Caco-2 (cell line): ENCODE results near the gene R3HDM2. TPM values are rescaled to one million over a fixed set of nuclear protein-coding genes. Genes with fewer than 3 reads are reported as not detected.

Experiments used
- BruUV-seq: library from RNA; stranded (reverse); fragments of 400-500 nt; replicated peaks from 2 replicates; lab custom pipeline; 2021; lab: Mats Ljungman, UMichigan
- CTCF ChIA-PET: fragments of 300-600 bp; sonication (Branson Sonifier 250); formaldehyde crosslinking; loops from one replicate; lab custom pipeline; 2022; ENCODE audit warnings: antibody characterized with exemption; lab: Charles Lee
- POLR2A ChIA-PET: fragments of 300-600 bp; sonication (Branson Sonifier 250); formaldehyde crosslinking; loops from one replicate; lab custom pipeline; 2022; ENCODE audit warnings: antibody characterized with exemption; lab: Charles Lee
- DNase-seq, 2 experiments: peaks; one replicate each; pipeline versions ENCODE4 v3.0.0 to v3.0.0-alpha.2; 2020 to 2022
- H3K27me3 ChIP-seq: replicated peaks from 2 replicates; pipeline ENCODE4 v1.6.0; 2011; ENCODE audit warnings: low read length; ENCODE audit not compliant: control insufficient read depth, insufficient read depth
- H3K36me3 ChIP-seq: 2 replicates; pipeline ENCODE4 v1.5.1; 2011; ENCODE audit warnings: low read length; ENCODE audit not compliant: control insufficient read depth, insufficient read depth
- H3K4me1 ChIP-seq: fragments of 250-450 bp; sonication (Bioruptor Pico); 2 replicates; pipeline ENCODE4 v1.5.1; 2020; ENCODE audit warnings: mild to moderate bottlenecking
- H3K4me3 ChIP-seq: 2 replicates; pipeline ENCODE4 v1.5.1; 2011; ENCODE audit warnings: low read depth, mild to moderate bottlenecking, control low read depth, low read length
- H3K9me3 ChIP-seq: fragments of 250-450 bp; sonication (Bioruptor Pico); 2 replicates; pipeline ENCODE4 v1.5.1; 2020; ENCODE audit warnings: mild to moderate bottlenecking, moderate library complexity
- H3K27ac Mint-ChIP-seq: one replicate; pipeline ENCODE4 v1.8.0; 2022; ENCODE audit warnings: mixed read lengths; ENCODE audit not compliant: unreplicated experiment
- H3K27me3 Mint-ChIP-seq: one replicate; pipeline ENCODE4 v1.8.0; 2022; ENCODE audit warnings: mixed read lengths; ENCODE audit not compliant: insufficient read depth, unreplicated experiment
- H3K36me3 Mint-ChIP-seq: one replicate; pipeline ENCODE4 v1.8.0; 2022; ENCODE audit warnings: mild to moderate bottlenecking, mixed read lengths; ENCODE audit not compliant: insufficient read depth, unreplicated experiment
- H3K4me1 Mint-ChIP-seq: one replicate; pipeline ENCODE4 v1.8.0; 2022; ENCODE audit warnings: low read depth, mixed read lengths; ENCODE audit not compliant: unreplicated experiment
- H3K4me3 Mint-ChIP-seq: one replicate; pipeline ENCODE4 v1.8.0; 2022; ENCODE audit warnings: mild to moderate bottlenecking, moderate library complexity, mixed read lengths; ENCODE audit not compliant: unreplicated experiment
- H3K9me3 Mint-ChIP-seq: one replicate; pipeline ENCODE4 v1.8.0; 2022; ENCODE audit warnings: mixed read lengths; ENCODE audit not compliant: unreplicated experiment
- intact Hi-C: fragments of 100-400 bp; cut with micrococcal nuclease; formaldehyde crosslinking; loops from one replicate; pipeline ENCODE4 v1.10.0; 2022; ENCODE audit not compliant: unreplicated experiment
- total RNA-seq: library from RNA; stranded (reverse); gene quantifications from 2 replicates; pipeline ENCODE4 v1.2.3, GENCODE V29; 2022
- TF ChIP-seq, protein P1 (sequence below), 2 experiments: fragments of 200-600 bp in 1 of 2; IDR thresholded peaks; 1 replicate in 1 of 2; 2 replicates in 1 of 2; pipeline versions ENCODE4 v1.5.1 to v1.8.0; 2011 to 2022; ENCODE audit warnings: antibody characterized with exemption in 1 of 2, control low read depth in 1 of 2, inconsistent platforms in 1 of 2, low read depth in 1 of 2, low read length in 1 of 2, mild to moderate bottlenecking in 1 of 2, moderate library complexity in 1 of 2; ENCODE audit not compliant: insufficient read depth in 1 of 2, severe bottlenecking in 1 of 2, unreplicated experiment in 1 of 2

R3HDM2 gene
- total RNA-seq, 1 experiment from 2014 or later: 33.7 TPM

DNA sequence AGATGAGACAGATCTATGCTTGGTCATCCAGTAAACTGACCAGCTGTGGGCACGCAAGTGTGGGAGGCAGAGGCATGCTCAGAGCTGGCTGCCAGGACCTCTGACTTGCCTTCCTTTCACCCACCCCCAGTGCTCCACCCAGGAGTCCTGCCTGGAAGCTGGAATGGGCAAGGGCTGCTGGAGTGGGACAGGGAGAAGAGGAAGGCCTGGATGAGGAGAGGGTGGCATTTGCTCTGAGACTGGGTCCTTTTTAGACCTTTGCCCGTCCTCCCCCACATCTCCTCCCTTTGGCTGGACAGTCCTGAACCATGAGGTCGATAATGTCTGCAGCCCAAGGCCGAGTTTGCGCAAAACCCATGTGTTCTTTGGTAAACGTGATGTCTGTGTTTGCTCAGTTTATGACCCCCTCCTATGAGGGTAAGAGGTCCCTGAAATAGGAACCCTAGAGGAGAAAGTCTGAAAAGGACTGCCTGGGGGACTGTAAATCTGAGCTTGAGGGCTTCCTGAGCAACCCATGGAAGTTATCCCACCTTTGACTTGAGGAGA, 20.5 kb upstream of the R3HDM2 start:
- Histone ChIP-seq H3K36me3 (no peaks in the 10 kb centered on the region), H3K9me3 (no peaks in the 10 kb centered on the region), H3K4me1 (peaks cover 35% of the 10 kb centered on the region), H3K4me3 (no peak overlapping the region), H3K27me3 (no peaks in the 10 kb centered on the region)
- no peaks in the 10 kb centered on the region for H3K27me3 Mint-ChIP-seq
- no peaks in the 10 kb centered on the region for H3K9me3 Mint-ChIP-seq
- no TSS peak for BruUV-seq
- POLR2A ChIA-PET: no interaction called here
- CTCF ChIA-PET: interaction anchor here (1.0 to 4.5 kb wide), 5 partner anchors 14 to 208 kb away, joined by 3 to 138 read pairs (median 7); no protein-coding TSS in a partner anchor
- H3K4me3 Mint-ChIP-seq: no peak overlapping the region
- H3K36me3 Mint-ChIP-seq: peaks cover 7% of the 10 kb centered on the region
- no peak for DNase-seq
- TF ChIP-seq, protein P1, sequence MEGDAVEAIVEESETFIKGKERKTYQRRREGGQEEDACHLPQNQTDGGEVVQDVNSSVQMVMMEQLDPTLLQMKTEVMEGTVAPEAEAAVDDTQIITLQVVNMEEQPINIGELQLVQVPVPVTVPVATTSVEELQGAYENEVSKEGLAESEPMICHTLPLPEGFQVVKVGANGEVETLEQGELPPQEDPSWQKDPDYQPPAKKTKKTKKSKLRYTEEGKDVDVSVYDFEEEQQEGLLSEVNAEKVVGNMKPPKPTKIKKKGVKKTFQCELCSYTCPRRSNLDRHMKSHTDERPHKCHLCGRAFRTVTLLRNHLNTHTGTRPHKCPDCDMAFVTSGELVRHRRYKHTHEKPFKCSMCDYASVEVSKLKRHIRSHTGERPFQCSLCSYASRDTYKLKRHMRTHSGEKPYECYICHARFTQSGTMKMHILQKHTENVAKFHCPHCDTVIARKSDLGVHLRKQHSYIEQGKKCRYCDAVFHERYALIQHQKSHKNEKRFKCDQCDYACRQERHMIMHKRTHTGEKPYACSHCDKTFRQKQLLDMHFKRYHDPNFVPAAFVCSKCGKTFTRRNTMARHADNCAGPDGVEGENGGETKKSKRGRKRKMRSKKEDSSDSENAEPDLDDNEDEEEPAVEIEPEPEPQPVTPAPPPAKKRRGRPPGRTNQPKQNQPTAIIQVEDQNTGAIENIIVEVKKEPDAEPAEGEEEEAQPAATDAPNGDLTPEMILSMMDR (IDR thresholded peaks at IDR 0.05; ENCODE audit: insufficient read depth in 1 of 2, low read depth in 1 of 2, low read length in 1 of 2, severe bottlenecking in 1 of 2, unreplicated experiment in 1 of 2): no peak
- H3K4me1 Mint-ChIP-seq: peaks cover 16% of the 10 kb centered on the region
- intact Hi-C loops: no loop called here
- no peak overlapping the region for H3K27ac Mint-ChIP-seq

DNA sequence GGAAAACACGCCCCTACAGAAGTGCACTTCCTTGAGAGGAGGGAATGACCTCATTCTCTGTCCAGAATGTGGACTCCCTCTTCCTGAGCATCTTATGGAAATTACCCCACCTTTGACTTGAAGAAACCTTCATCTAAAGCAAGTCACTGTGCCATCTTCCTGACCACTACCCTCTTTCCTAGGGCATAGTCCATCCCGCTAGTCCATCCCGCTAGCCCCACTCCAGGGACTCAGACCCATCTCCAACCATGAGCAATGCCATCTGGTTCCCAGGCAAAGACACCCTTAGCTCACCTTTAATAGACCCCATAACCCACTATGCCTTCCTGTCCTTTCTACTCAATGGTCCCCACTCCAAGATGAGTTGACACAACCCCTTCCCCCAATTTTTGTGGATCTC, 19.2 kb upstream of the R3HDM2 start:
- no peaks in the 10 kb centered on the region for H3K9me3 Mint-ChIP-seq
- Histone ChIP-seq H3K4me1 (peaks cover 28% of the 10 kb centered on the region), H3K4me3 (no peak overlapping the region), H3K36me3 (no peaks in the 10 kb centered on the region), H3K27me3 (no peaks in the 10 kb centered on the region), H3K9me3 (no peaks in the 10 kb centered on the region)
- TF ChIP-seq, protein P1 (IDR thresholded peaks at IDR 0.05; ENCODE audit: insufficient read depth in 1 of 2, low read depth in 1 of 2, low read length in 1 of 2, severe bottlenecking in 1 of 2, unreplicated experiment in 1 of 2): no peak
- H3K36me3 Mint-ChIP-seq: no peaks in the 10 kb centered on the region
- POLR2A ChIA-PET: no interaction called here
- BruUV-seq: no TSS peak
- CTCF ChIA-PET: no interaction called here
- intact Hi-C loops: no loop called here
- DNase-seq: no peak
- H3K4me3 Mint-ChIP-seq: no peak overlapping the region
- H3K27ac Mint-ChIP-seq: no peak overlapping the region
- peaks cover 6% of the 10 kb centered on the region for H3K4me1 Mint-ChIP-seq
- H3K27me3 Mint-ChIP-seq: no peaks in the 10 kb centered on the region

DNA sequence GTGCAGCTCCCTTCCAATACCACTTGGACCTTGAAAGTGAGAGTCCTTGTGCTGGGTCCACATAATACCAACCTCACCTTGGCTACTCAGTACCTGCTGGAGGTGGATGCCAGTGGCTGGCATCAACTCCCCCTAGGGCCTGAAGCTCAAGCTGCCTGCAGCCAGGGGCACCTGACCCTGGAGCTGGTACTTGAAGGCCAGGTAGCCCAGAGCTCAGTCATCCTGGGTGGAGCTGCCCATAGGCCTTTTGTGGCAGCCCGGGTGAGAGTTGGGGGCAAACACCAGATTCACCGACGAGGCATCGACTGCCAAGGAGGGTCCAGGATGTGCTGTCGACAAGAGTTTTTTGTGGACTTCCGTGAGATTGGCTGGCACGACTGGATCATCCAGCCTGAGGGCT, 18.5 kb upstream of the R3HDM2 start:
- Histone ChIP-seq H3K36me3 (no peaks in the 10 kb centered on the region), H3K4me3 (no peak overlapping the region), H3K4me1 (peaks cover 21% of the 10 kb centered on the region), H3K9me3 (no peaks in the 10 kb centered on the region), H3K27me3 (no peaks in the 10 kb centered on the region)
- intact Hi-C loops: no loop called here
- no peak overlapping the region for H3K27ac Mint-ChIP-seq
- ChIA-PET POLR2A (no interaction called here), CTCF (no interaction called here)
- H3K36me3 Mint-ChIP-seq: no peaks in the 10 kb centered on the region
- H3K9me3 Mint-ChIP-seq: no peaks in the 10 kb centered on the region
- H3K27me3 Mint-ChIP-seq: no peaks in the 10 kb centered on the region
- H3K4me1 Mint-ChIP-seq: peaks cover 6% of the 10 kb centered on the region
- no peak for DNase-seq
- no TSS peak for BruUV-seq
- TF ChIP-seq, protein P1 (IDR thresholded peaks at IDR 0.05; ENCODE audit: insufficient read depth in 1 of 2, low read depth in 1 of 2, low read length in 1 of 2, severe bottlenecking in 1 of 2, unreplicated experiment in 1 of 2): no peak
- no peak overlapping the region for H3K4me3 Mint-ChIP-seq
